Right forelimb (tissue), 1 donor: Measurements from ENCODE around the gene SERGEF.

Source experiments
- DNase-seq: peaks from one replicate; pipeline ENCODE4 v3.0.0-alpha.2; 2018

Gene SERGEF

GRCh38 chr11:17853280-17853679, 159.6 kb downstream of the SERGEF start:
- DNase-seq = no peak

- DNase-seq = no peak
These were observed 160.6 kb downstream of the SERGEF start for GRCh38 chr11:17852246-17852645.

- no peak for DNase-seq
These were observed 161.2 kb downstream of the SERGEF start for GRCh38 chr11:17851697-17852096.

DNA sequence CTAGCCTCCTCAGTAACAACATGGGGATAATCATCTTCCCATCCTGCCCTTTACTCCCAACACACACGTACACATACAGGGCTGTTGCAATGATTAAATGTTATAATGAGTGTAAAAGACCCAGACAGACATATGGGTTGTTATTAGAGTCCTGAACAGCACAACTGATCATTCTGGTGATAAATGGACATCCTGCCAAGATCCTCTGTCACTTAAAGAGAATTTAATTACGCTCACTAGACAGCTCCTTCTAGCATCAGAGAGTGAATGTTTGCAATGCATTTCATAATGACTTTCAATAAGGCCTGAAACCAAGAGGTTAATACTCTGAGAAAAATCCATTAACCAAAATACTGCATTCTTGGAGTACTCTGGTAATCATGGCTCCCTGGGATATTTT, 162.5 kb downstream of the SERGEF start:
- no peak for DNase-seq

DNA sequence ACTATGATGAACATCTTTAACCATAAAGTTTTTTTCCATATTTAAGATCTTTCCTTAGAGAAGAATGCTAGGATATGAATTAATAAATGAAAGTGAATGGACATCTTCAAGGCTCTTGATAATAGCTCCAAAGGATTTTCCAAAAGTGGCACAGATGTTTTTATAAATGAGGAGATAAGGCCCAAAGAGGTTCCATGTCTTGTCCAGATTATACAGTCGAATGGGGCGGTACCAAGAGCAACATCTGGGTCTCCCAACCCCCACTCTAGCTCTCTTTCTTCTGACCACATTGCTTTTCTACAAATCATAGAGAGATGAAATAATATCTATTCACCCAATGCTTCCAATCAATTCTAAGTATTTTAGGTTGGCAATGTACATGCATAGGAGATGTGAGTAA, 164.1 kb downstream of the SERGEF start:
- no peak for DNase-seq

DNA sequence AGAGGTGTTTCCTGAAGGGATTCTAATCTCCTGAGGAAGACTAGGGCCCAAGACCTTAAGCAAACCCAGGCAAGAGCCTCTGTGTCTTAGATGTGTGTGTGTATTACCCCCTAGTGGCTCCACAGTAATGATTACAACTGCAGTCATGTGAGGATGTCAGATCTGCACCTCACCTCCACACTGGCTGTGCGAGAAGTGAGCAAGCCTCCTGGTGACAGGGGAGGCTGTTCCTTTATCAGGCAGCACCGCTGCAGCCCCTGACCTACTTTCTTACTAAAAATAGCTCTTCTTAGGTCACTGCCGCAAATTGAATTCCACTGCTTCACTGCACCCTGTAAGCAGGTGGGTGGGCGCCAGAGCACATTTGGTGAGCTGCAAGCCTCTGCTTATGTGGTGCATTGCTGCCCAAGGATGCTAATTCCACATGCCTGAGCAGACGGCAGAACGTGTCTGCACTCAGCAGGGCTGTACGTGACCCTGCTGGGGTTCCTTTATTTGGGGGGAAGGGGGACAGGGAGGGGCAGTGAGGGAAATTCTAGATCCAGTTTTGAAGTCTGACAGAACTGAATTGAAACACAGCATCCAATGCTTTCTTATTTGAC, 165.9 kb downstream of the SERGEF start:
- DNase-seq = no peak

- no peak for DNase-seq
These were observed 167.4 kb downstream of the SERGEF start for GRCh38 chr11:17845431-17845881.

DNA sequence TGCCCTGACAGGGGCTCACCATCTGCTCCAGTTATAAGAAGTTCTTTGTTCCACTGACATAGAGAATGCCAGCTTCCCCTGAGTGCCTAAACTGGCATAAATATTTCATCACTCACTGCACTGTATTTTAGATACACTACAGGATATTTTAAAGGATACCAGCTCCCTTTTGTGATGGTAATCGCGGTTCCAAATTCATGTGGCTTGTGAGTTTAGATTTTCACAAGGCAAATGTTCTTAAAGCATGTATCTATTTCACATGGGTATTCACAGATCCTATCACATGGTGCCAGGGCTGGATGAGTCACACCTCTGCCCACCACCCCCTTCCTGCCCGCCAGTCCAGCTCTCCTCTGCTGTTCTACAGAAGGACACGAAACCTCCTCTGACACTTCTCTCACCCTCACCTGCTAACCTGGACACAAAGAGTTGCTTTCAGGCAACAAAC, 172.7 kb downstream of the SERGEF start:
- no peak for DNase-seq

DNA sequence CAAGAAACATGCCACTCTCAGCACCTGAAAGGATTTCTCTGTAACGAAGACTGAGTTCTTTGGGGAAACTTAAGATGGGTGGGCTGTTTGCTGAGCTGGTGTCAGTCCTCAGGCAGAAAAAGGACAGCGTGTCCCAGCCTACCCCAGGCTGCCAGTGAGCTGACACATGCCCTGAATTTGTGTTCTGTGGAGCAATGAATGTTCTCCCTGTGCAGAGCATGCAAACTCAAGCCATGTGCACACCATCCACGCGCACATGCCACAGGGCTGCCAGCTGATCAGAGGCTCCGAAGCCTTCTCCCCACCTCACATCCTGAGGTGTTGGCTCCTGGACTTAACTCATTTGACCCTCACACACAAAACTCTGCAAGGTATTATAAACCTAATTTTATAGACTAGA, 173.4 kb downstream of the SERGEF start:
- DNase-seq = no peak

GRCh38 chr11:17838102-17838501, 174.7 kb downstream of the SERGEF start:
- no peak for DNase-seq

DNA sequence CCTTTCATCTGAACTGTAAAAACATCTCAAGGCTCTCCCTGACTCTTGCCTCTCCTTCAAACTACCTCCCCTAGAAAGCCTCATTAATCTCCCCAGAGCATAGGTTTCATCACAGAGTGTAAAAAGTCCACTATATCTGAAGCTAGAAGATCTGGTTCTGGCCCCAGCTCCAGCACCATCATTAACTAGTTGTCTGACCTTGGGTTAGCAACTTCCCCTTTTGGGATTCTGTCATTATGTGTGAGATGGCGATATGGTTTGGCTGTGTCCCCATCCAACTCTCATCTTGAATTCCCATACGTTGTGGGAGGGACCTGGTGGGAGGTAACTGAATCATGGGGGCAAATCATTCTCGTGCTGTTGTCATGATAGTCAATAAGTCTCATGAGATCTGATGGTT, 181.0 kb downstream of the SERGEF start:
- DNase-seq = no peak

GRCh38 chr11:17831228-17831627, 181.6 kb downstream of the SERGEF start:
- no peak for DNase-seq

- DNase-seq = peak; percentile 69
These were observed 184.5 kb downstream of the SERGEF start for GRCh38 chr11:17828311-17828751.

GRCh38 chr11:17827006-17827405, 185.8 kb downstream of the SERGEF start:
- DNase-seq = no peak

DNA sequence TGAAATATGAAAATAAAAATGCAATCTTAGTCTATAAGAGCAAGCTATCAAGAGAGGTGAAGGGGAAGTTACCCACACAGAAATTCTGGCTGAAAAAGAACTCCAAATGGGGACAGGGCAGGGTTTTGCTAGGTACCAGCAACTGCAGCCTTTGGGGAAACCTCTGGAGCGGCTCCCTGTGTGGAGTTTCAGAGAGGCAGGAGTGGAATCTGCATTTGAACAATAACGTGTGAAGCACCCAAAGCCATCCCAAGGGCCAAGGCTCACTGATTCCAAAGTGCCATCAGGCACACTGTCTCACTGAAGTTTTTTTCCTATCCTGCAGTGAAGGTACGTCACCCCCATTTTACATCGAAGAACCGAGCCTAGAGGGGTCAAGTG, 190.5 kb downstream of the SERGEF start:
- DNase-seq = no peak

- no peak for DNase-seq
These were observed 191.0 kb downstream of the SERGEF start for GRCh38 chr11:17821648-17822400.

- DNase-seq = no peak
These were observed 196.5 kb downstream of the SERGEF start for GRCh38 chr11:17816232-17816931.

DNA sequence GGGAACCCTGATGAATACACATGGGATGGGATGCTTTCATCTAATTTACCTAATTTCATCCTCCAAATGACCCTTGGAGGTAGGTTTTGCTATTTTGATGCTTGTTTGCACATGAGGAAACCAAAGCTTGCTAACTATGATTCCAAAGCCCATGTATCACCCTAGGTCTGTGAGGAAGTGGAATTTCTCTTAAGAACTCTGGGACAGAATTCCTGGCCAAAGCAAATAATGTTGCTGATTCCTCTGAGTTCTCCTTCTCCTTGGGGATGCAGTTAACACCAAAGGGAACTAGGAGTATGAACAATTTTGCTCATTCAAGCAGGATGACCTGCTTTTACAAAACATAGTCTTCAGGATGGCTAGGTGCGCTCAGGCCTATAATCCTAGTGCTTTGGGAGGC, 198.3 kb downstream of the SERGEF start:
- DNase-seq = no peak

GRCh38 chr11:17813391-17814059, 199.3 kb downstream of the SERGEF start:
- no peak for DNase-seq

DNA sequence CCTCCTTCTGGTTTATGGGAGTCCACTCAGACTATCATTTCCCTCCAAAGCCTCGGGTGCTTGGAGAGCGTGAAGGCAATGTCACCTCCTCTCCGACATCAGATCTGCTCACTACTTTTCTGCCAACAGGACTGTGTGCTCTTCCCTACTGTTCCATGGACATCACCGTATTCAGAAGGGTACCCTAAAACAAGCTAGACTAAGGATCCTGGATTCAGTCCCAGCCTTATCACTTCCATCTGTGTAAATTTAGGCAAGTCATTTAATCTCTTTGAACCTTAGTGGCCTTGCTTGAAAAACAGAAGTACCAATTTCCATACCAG, 200.0 kb downstream of the SERGEF start:
- no peak for DNase-seq

GRCh38 chr11:17812091-17812864, 200.6 kb downstream of the SERGEF start:
- no peak for DNase-seq

DNA sequence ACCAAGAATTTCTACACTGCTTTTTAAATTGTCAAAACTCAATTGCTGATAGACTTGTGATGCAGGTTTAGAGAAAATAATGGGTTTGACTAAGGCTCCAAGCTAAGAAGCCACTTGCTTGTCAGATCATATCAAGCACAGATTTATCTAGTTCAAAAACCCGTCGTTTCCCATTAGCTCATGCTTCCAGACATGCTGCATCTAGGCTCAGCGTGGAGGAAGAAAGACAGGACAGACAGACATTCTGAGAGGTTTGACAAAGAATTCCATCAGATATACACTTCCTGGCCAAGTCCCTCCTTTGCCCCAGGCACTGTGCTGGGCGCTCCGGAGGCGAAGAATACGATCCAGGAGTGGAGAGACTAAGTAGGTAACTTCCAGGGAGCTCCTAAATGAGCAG, 201.5 kb downstream of the SERGEF start:
- DNase-seq = no peak

GRCh38 chr11:17810746-17811145, 202.1 kb downstream of the SERGEF start:
- no peak for DNase-seq
